HEK293 (cell line): ENCODE measurements around the gene ITGB5.

Experiments
- CTCF ChIA-PET: fragments of 350-600 bp; formaldehyde crosslinking; extraction: SDS; loops from one replicate; lab custom pipeline; 2021; ENCODE audit warnings: antibody characterized with exemption; lab: Yijun Ruan, JAX
- POLR2A ChIA-PET: fragments of 300-600 bp; formaldehyde crosslinking; extraction: SDS; loops from one replicate; lab custom pipeline; 2020; ENCODE audit warnings: antibody characterized with exemption, inconsistent platforms; lab: Yijun Ruan, JAX
- H3K27ac ChIP-seq: fragments of 200-500 bp; sonication (Bioruptor generic); 2 replicates; pipeline ENCODE4 v1.5.1; 2014; ENCODE audit warnings: low read depth, low read length, control low read depth, inconsistent platforms; ENCODE audit errors: extremely low read depth
- H3K36me3 ChIP-seq, 2 experiments: fragments of 200-500 bp in 1 of 2; sonication (Bioruptor generic) in 1 of 2; 1 replicate in 1 of 2; 2 replicates in 1 of 2; pipeline ENCODE4 v1.5.1; 2014 to 2017; ENCODE audit warnings: inconsistent platforms in 2 of 2, low read length in 2 of 2; ENCODE audit not compliant: control insufficient read depth in 2 of 2, insufficient read depth in 1 of 2
- H3K4me1 ChIP-seq: fragments of 200-500 bp; sonication (Bioruptor generic); 2 replicates; pipeline ENCODE4 v1.5.1; 2014; ENCODE audit warnings: mild to moderate bottlenecking, low read length, inconsistent platforms; ENCODE audit not compliant: control insufficient read depth, insufficient read depth
- H3K4me3 ChIP-seq: 2 replicates; pipeline ENCODE4 v1.5.1; 2011; ENCODE audit warnings: low read depth, mild to moderate bottlenecking, control low read depth, low read length, moderate library complexity
- H3K9me3 ChIP-seq: fragments of 200-500 bp; sonication (Bioruptor generic); 2 replicates; pipeline ENCODE4 v1.5.1; 2014; ENCODE audit warnings: low read depth, low read length, inconsistent platforms; ENCODE audit not compliant: control insufficient read depth, insufficient read depth
- MZF1 ChIP-seq: fragments of 450-650 bp; formaldehyde crosslinking; IDR thresholded peaks from 2 replicates; pipeline ENCODE4 v1.5.1; 2017; ENCODE audit warnings: missing biosample characterization, missing genetic modification characterization, borderline replicate concordance
- SCRT2 ChIP-seq: fragments of 450-650 bp; formaldehyde crosslinking; IDR thresholded peaks from 2 replicates; pipeline ENCODE4 v1.5.1; 2016; ENCODE audit warnings: missing biosample characterization, missing genetic modification characterization
- SETDB1 ChIP-seq: IDR thresholded peaks from one replicate; pipeline ENCODE4 v1.6.1; 2017; ENCODE audit warnings: mild to moderate bottlenecking, low read length, moderate library complexity, mixed read lengths; ENCODE audit not compliant: insufficient read length
- ZFP3 ChIP-seq: fragments of 450-650 bp; formaldehyde crosslinking; IDR thresholded peaks from 2 replicates; pipeline ENCODE4 v1.5.1; 2016; ENCODE audit warnings: low read depth, missing biosample characterization, missing genetic modification characterization
- ZNF112 ChIP-seq: fragments of 450-650 bp; formaldehyde crosslinking; IDR thresholded peaks from 2 replicates; pipeline ENCODE4 v1.5.0; 2017; ENCODE audit warnings: missing biosample characterization, missing genetic modification characterization
- ZNF146 ChIP-seq: fragments of 450-650 bp; formaldehyde crosslinking; IDR thresholded peaks from 2 replicates; pipeline ENCODE4 v1.5.1; 2016; ENCODE audit warnings: missing biosample characterization, missing genetic modification characterization
- ZNF157 ChIP-seq: fragments of 450-650 bp; formaldehyde crosslinking; IDR thresholded peaks from 2 replicates; pipeline ENCODE4 v1.5.1; 2016; ENCODE audit warnings: missing biosample characterization, missing genetic modification characterization
- ZNF174 ChIP-seq: fragments of 450-650 bp; formaldehyde crosslinking; IDR thresholded peaks from 2 replicates; pipeline ENCODE4 v1.5.0; 2017; ENCODE audit warnings: missing biosample characterization, mild to moderate bottlenecking, missing genetic modification characterization
- ZNF202 ChIP-seq: fragments of 450-650 bp; formaldehyde crosslinking; IDR thresholded peaks from 2 replicates; pipeline ENCODE4 v1.5.1; 2016; ENCODE audit warnings: missing biosample characterization, missing genetic modification characterization, borderline replicate concordance
- ZNF223 ChIP-seq: fragments of 450-650 bp; formaldehyde crosslinking; IDR thresholded peaks from 2 replicates; pipeline ENCODE4 v1.5.1; 2016; ENCODE audit warnings: missing biosample characterization, missing genetic modification characterization
- ZNF239 ChIP-seq: fragments of 450-650 bp; formaldehyde crosslinking; IDR thresholded peaks from 2 replicates; pipeline ENCODE4 v1.5.1; 2016; ENCODE audit warnings: missing biosample characterization, missing genetic modification characterization
- ZNF423 ChIP-seq: fragments of 450-650 bp; formaldehyde crosslinking; IDR thresholded peaks from 2 replicates; pipeline ENCODE4 v1.5.1; 2016; ENCODE audit warnings: missing biosample characterization, missing genetic modification characterization
- ZNF48 ChIP-seq: fragments of 450-650 bp; formaldehyde crosslinking; IDR thresholded peaks from 2 replicates; pipeline ENCODE4 v1.5.1; 2016; ENCODE audit warnings: missing biosample characterization, missing genetic modification characterization
- ZNF510 ChIP-seq: fragments of 450-650 bp; formaldehyde crosslinking; IDR thresholded peaks from 2 replicates; pipeline ENCODE4 v1.5.1; 2018; ENCODE audit warnings: mild to moderate bottlenecking, missing genetic modification characterization, missing biosample characterization; ENCODE audit not compliant: insufficient replicate concordance
- ZNF514 ChIP-seq: fragments of 450-650 bp; formaldehyde crosslinking; IDR thresholded peaks from 2 replicates; pipeline ENCODE4 v1.5.1; 2016; ENCODE audit warnings: missing biosample characterization, missing genetic modification characterization
- ZNF530 ChIP-seq: fragments of 450-650 bp; formaldehyde crosslinking; IDR thresholded peaks from 2 replicates; pipeline ENCODE4 v1.5.1; 2016; ENCODE audit warnings: low read depth, missing biosample characterization, missing genetic modification characterization
- ZNF658 ChIP-seq: fragments of 450-650 bp; formaldehyde crosslinking; IDR thresholded peaks from 2 replicates; pipeline ENCODE4; 2016; ENCODE audit warnings: missing biosample characterization, missing genetic modification characterization
- ZNF768 ChIP-seq: fragments of 450-650 bp; formaldehyde crosslinking; IDR thresholded peaks from 2 replicates; pipeline ENCODE4 v1.5.1; 2018; ENCODE audit warnings: missing biosample characterization, mild to moderate bottlenecking, missing genetic modification characterization
- ZNF792 ChIP-seq: fragments of 450-650 bp; formaldehyde crosslinking; IDR thresholded peaks from 2 replicates; pipeline ENCODE4 v1.5.1; 2016; ENCODE audit warnings: missing biosample characterization, missing genetic modification characterization
- TF ChIP-seq, protein P1 (sequence below): fragments of 450-650 bp; formaldehyde crosslinking; IDR thresholded peaks from 2 replicates; pipeline ENCODE4 v1.5.1; 2017; ENCODE audit warnings: missing biosample characterization, missing genetic modification characterization
- TF ChIP-seq, protein P2 (sequence below): fragments of 450-650 bp; formaldehyde crosslinking; IDR thresholded peaks from 2 replicates; pipeline ENCODE4 v1.5.1; 2017; ENCODE audit warnings: missing biosample characterization, missing genetic modification characterization
- TF ChIP-seq, protein P3 (sequence below): fragments of 450-650 bp; formaldehyde crosslinking; IDR thresholded peaks from 2 replicates; pipeline ENCODE4 v1.5.1; 2016; ENCODE audit warnings: missing biosample characterization, missing genetic modification characterization
- TF ChIP-seq, protein P4 (sequence below): fragments of 450-650 bp; formaldehyde crosslinking; IDR thresholded peaks from 2 replicates; pipeline ENCODE4 v1.5.1; 2016; ENCODE audit warnings: missing biosample characterization, missing genetic modification characterization
- TF ChIP-seq, protein P5 (sequence below): fragments of 450-650 bp; formaldehyde crosslinking; IDR thresholded peaks from 2 replicates; pipeline ENCODE4 v1.5.0; 2017; ENCODE audit warnings: missing biosample characterization, missing genetic modification characterization, borderline replicate concordance
- TF ChIP-seq, protein P6 (sequence below): fragments of 450-650 bp; formaldehyde crosslinking; IDR thresholded peaks from 2 replicates; pipeline ENCODE4 v1.5.1; 2016; ENCODE audit warnings: missing biosample characterization, missing genetic modification characterization
- TF ChIP-seq, protein P7 (sequence below): fragments of 450-650 bp; formaldehyde crosslinking; IDR thresholded peaks from 2 replicates; pipeline ENCODE4 v1.5.1; 2016; ENCODE audit warnings: missing biosample characterization, missing genetic modification characterization

The ITGB5 gene

DNA sequence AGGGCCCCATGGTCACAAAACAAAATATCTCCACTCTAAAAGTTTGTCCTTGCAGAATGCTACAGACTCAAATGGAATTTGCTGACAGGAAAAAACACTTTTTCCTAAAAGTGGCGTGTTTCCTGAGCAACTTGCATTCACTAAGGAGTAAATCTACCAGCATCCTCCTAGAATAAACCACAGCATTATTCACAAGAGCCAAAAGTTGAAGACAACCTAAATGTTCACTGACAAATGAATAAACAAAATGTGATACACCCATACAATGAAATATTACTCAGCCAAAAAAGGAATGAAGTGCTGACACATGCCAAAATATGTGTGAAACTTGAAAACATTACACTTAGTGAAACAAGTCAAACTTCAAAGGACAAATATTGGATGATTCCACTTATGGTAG is 28.9 kb downstream of the ITGB5 start (continued):
- TF ChIP-seq ZNF792 (tag by site-specific recombination) (no peak), ZNF202 (tag by site-specific recombination) (no peak), ZNF514 (tag by site-specific recombination) (no peak), ZNF530 (no peak), ZNF223 (no peak), SETDB1 (no peak)
- TF ChIP-seq, protein P1, sequence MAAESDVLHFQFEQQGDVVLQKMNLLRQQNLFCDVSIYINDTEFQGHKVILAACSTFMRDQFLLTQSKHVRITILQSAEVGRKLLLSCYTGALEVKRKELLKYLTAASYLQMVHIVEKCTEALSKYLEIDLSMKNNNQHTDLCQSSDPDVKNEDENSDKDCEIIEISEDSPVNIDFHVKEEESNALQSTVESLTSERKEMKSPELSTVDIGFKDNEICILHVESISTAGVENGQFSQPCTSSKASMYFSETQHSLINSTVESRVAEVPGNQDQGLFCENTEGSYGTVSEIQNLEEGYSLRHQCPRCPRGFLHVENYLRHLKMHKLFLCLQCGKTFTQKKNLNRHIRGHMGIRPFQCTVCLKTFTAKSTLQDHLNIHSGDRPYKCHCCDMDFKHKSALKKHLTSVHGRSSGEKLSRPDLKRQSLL (tag by site-specific recombination), result no peak
- TF ChIP-seq, protein P2, sequence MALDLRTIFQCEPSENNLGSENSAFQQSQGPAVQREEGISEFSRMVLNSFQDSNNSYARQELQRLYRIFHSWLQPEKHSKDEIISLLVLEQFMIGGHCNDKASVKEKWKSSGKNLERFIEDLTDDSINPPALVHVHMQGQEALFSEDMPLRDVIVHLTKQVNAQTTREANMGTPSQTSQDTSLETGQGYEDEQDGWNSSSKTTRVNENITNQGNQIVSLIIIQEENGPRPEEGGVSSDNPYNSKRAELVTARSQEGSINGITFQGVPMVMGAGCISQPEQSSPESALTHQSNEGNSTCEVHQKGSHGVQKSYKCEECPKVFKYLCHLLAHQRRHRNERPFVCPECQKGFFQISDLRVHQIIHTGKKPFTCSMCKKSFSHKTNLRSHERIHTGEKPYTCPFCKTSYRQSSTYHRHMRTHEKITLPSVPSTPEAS (tag by site-specific recombination), result no peak
- TF ChIP-seq, protein P3, sequence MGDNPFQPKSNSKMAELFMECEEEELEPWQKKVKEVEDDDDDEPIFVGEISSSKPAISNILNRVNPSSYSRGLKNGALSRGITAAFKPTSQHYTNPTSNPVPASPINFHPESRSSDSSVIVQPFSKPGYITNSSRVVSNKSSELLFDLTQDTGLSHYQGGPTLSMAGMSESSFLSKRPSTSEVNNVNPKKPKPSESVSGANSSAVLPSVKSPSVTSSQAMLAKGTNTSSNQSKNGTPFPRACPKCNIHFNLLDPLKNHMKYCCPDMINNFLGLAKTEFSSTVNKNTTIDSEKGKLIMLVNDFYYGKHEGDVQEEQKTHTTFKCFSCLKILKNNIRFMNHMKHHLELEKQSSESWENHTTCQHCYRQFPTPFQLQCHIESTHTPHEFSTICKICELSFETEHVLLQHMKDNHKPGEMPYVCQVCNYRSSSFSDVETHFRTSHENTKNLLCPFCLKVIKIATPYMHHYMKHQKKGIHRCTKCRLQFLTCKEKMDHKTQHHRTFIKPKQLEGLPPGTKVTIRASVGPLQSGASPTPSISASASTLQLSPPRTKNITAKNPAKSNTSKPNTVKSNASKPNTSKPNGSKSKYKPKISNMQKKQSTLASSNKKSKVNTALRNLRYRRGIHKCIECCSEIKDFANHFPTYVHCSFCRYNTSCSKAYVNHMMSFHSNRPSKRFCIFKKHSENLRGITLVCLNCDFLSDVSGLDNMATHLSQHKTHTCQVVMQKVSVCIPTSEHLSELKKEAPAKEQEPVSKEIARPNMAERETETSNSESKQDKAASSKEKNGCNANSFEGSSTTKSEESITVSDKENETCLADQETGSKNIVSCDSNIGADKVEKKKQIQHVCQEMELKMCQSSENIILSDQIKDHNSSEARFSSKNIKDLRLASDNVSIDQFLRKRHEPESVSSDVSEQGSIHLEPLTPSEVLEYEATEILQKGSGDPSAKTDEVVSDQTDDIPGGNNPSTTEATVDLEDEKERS (tag by site-specific recombination), result no peak

DNA sequence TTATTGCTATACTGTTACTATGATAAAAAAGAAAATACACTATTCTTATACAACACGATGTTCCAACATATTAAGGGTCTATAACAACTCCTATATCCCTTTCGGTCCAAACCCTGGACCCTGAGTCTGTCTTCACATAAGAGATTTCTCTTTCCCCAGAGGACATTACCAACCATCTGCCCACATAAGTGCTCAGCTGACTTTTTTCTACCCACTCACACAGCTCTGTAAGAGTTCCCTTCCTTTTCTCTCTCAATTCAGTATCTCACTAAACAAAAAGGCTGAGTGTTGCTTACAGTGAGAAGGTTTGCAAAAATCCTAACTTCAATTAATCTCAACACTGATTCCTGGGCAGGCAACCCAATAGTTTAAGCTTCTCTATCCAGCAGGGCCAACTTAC is 30.5 kb downstream of the ITGB5 start:
- POLR2A ChIA-PET, result no interaction called here
- no peaks in the 10 kb centered on the region for H3K9me3 ChIP-seq
- no peak overlapping the region for H3K27ac ChIP-seq
- CTCF ChIA-PET, result no interaction called here
- H3K4me1 ChIP-seq, result no peaks in the 10 kb centered on the region
- H3K4me3 ChIP-seq, result no peak overlapping the region
- peaks cover 0 to 15% of the 10 kb centered on the region in 2 experiments; a peak in 1 of 3 replicates for H3K36me3 ChIP-seq
- TF ChIP-seq ZNF423 (tag by site-specific recombination) (no peak), ZFP3 (tag by site-specific recombination) (no peak), SCRT2 (tag by site-specific recombination) (no peak), ZNF239 (tag by site-specific recombination) (no peak), MZF1 (tag by site-specific recombination) (no peak), ZNF146 (tag by site-specific recombination) (no peak), ZNF48 (tag by site-specific recombination) (no peak), ZNF112 (no peak), ZNF768 (no peak), ZNF510 (no peak), ZNF658 (tag by site-specific recombination) (no peak), ZNF202 (tag by site-specific recombination) (no peak), ZNF174 (no peak), ZNF157 (no peak)
- TF ChIP-seq, protein P4, sequence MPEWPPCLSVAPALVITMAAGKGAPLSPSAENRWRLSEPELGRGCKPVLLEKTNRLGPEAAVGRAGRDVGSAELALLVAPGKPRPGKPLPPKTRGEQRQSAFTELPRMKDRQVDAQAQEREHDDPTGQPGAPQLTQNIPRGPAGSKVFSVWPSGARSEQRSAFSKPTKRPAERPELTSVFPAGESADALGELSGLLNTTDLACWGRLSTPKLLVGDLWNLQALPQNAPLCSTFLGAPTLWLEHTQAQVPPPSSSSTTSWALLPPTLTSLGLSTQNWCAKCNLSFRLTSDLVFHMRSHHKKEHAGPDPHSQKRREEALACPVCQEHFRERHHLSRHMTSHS (tag by site-specific recombination), result no peak
- TF ChIP-seq, protein P5, sequence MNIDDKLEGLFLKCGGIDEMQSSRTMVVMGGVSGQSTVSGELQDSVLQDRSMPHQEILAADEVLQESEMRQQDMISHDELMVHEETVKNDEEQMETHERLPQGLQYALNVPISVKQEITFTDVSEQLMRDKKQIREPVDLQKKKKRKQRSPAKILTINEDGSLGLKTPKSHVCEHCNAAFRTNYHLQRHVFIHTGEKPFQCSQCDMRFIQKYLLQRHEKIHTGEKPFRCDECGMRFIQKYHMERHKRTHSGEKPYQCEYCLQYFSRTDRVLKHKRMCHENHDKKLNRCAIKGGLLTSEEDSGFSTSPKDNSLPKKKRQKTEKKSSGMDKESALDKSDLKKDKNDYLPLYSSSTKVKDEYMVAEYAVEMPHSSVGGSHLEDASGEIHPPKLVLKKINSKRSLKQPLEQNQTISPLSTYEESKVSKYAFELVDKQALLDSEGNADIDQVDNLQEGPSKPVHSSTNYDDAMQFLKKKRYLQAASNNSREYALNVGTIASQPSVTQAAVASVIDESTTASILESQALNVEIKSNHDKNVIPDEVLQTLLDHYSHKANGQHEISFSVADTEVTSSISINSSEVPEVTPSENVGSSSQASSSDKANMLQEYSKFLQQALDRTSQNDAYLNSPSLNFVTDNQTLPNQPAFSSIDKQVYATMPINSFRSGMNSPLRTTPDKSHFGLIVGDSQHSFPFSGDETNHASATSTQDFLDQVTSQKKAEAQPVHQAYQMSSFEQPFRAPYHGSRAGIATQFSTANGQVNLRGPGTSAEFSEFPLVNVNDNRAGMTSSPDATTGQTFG (tag by site-specific recombination), result no peak
- TF ChIP-seq, protein P6, sequence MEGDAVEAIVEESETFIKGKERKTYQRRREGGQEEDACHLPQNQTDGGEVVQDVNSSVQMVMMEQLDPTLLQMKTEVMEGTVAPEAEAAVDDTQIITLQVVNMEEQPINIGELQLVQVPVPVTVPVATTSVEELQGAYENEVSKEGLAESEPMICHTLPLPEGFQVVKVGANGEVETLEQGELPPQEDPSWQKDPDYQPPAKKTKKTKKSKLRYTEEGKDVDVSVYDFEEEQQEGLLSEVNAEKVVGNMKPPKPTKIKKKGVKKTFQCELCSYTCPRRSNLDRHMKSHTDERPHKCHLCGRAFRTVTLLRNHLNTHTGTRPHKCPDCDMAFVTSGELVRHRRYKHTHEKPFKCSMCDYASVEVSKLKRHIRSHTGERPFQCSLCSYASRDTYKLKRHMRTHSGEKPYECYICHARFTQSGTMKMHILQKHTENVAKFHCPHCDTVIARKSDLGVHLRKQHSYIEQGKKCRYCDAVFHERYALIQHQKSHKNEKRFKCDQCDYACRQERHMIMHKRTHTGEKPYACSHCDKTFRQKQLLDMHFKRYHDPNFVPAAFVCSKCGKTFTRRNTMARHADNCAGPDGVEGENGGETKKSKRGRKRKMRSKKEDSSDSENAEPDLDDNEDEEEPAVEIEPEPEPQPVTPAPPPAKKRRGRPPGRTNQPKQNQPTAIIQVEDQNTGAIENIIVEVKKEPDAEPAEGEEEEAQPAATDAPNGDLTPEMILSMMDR, result no peak
- TF ChIP-seq, protein P7, sequence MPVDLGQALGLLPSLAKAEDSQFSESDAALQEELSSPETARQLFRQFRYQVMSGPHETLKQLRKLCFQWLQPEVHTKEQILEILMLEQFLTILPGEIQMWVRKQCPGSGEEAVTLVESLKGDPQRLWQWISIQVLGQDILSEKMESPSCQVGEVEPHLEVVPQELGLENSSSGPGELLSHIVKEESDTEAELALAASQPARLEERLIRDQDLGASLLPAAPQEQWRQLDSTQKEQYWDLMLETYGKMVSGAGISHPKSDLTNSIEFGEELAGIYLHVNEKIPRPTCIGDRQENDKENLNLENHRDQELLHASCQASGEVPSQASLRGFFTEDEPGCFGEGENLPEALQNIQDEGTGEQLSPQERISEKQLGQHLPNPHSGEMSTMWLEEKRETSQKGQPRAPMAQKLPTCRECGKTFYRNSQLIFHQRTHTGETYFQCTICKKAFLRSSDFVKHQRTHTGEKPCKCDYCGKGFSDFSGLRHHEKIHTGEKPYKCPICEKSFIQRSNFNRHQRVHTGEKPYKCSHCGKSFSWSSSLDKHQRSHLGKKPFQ, result no peak
